SK-N-SH treated with all-trans-retinoic acid at 6 μM for 48 hours (cell line): Measurements from ENCODE around the gene THAP12.

Experiments used
- RARB ChIP-seq: fragments of 250-450 bp; sonication (Bioruptor Pico); IDR thresholded peaks from 2 replicates; pipeline ENCODE4 v1.8.0; 2021; ENCODE audit warnings: mild to moderate bottlenecking, moderate library complexity
- ZC3H10 ChIP-seq: fragments of 250-450 bp; sonication (Bioruptor Pico); IDR thresholded peaks from 2 replicates; pipeline ENCODE4 v1.5.1; 2021; ENCODE audit warnings: mild to moderate bottlenecking, moderate library complexity

DNA sequence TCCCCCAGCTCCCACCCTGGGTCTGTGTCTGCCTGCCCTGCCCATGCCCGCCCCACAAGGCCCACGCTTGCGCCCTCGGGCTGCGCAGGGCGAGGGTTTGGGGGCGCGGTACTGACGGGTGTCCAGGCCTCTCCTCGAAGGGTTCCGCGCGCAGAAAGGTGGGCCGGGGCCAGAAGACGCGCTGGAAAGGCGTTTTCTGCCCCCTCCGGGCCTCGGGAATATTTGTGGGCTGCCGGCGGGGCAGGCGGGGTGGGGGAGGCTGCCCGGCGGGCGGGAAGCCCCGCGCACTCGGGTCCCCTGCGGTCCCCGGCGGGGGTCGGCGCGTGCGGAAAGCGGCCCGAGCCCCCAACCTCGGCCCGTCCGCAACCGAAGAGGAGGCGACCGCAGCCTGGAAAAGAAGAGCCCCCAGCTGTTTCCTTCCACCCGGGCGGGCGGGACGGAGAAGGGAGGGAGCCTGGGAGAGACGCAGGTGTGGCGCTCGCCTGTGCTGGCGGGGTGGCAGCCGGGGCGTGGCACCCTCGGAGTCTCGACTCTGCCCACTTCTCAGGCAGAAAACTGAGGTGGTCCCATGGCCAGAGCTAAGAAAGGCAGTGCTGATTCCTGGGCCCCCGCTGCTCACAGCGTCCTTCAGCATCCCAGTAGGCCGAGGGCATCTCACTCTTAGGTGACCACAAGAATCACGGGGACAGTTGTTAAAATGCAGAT lies 59.0 kb downstream of the THAP12 start:
- no peak for TF ChIP-seq RARB (CRISPR knock-in tag)
- no peak for TF ChIP-seq ZC3H10 (CRISPR knock-in tag)
